CD4-positive, alpha-beta memory T cell (primary cell): Measurements from ENCODE around the gene MCTP2. TPM values are rescaled to one million over a fixed set of nuclear protein-coding genes. Genes with fewer than 3 reads are reported as not detected.

Experiments used
- CTCF ChIA-PET: fragments of 350-600 bp; sonication (Branson Sonifier 250); formaldehyde crosslinking; loops from one replicate; lab custom pipeline; 2021; ENCODE audit warnings: inconsistent platforms; ENCODE audit not compliant: partially characterized antibody; lab: Charles Lee
- POLR2A ChIA-PET: fragments of 350-600 bp; sonication (Branson Sonifier 250); formaldehyde crosslinking; loops from one replicate; lab custom pipeline; 2021; ENCODE audit not compliant: partially characterized antibody; lab: Charles Lee
- DNase-seq, 5 donors: peaks; one replicate each; pipeline versions ENCODE4 v3.0.0 to v3.0.0-alpha.2; 2020 to 2022; ENCODE audit warnings: mixed read lengths in 1 of 5
- H3K27ac ChIP-seq: one replicate; pipeline ENCODE4 v1.7.0; 2013; ENCODE audit warnings: low read depth, low read length
- H3K27me3 ChIP-seq: 2 replicates; pipeline ENCODE4 v1.7.0; 2013; ENCODE audit warnings: mild to moderate bottlenecking, low read length, moderate library complexity; ENCODE audit not compliant: insufficient read depth
- H3K36me3 ChIP-seq: 2 replicates; pipeline ENCODE4 v1.7.0; 2013; ENCODE audit warnings: mild to moderate bottlenecking, low read length, moderate library complexity; ENCODE audit not compliant: insufficient read depth
- H3K4me1 ChIP-seq: 2 replicates; pipeline ENCODE4 v1.7.0; 2013; ENCODE audit warnings: mild to moderate bottlenecking, low read length, moderate library complexity; ENCODE audit not compliant: insufficient read depth
- H3K4me3 ChIP-seq, 2 donors: one replicate each; pipeline ENCODE4 v1.7.0; 2013; ENCODE audit warnings: low read length in 2 of 2, mild to moderate bottlenecking in 1 of 2
- H3K9me3 ChIP-seq, 2 donors: one replicate each; pipeline ENCODE4 v1.7.0; 2013; ENCODE audit warnings: low read length in 2 of 2, control low read depth in 1 of 2; ENCODE audit not compliant: control insufficient read depth in 1 of 2
- H3K27ac Mint-ChIP-seq, 7 donors: one replicate each; pipeline ENCODE4 v1.8.0; 2020 to 2021; ENCODE audit warnings: mixed read lengths in 7 of 7, mild to moderate bottlenecking in 6 of 7, inconsistent platforms in 3 of 7, moderate library complexity in 3 of 7
- H3K27me3 Mint-ChIP-seq, 2 donors: one replicate each; pipeline ENCODE4 v1.8.0; 2020 to 2021; ENCODE audit warnings: mixed read lengths in 2 of 2
- H3K36me3 Mint-ChIP-seq, 2 donors: one replicate each; pipeline ENCODE4 v1.8.0; 2020 to 2021; ENCODE audit warnings: mixed read lengths in 2 of 2, inconsistent platforms in 1 of 2, mild to moderate bottlenecking in 1 of 2
- H3K4me1 Mint-ChIP-seq, 4 donors: one replicate each; pipeline ENCODE4 v1.8.0; 2020 to 2021; ENCODE audit warnings: mixed read lengths in 4 of 4, mild to moderate bottlenecking in 1 of 4
- H3K4me3 Mint-ChIP-seq, 8 donors: one replicate each; pipeline ENCODE4 v1.8.0; 2020 to 2021; ENCODE audit warnings: mixed read lengths in 8 of 8, mild to moderate bottlenecking in 7 of 8, moderate library complexity in 6 of 8, inconsistent platforms in 3 of 8
- H3K9me3 Mint-ChIP-seq, 8 donors: one replicate each; pipeline ENCODE4 v1.8.0; 2020 to 2021; ENCODE audit warnings: mixed read lengths in 8 of 8, mild to moderate bottlenecking in 5 of 8, inconsistent platforms in 3 of 8, moderate library complexity in 1 of 8
- intact Hi-C: fragments of 100-400 bp; cut with micrococcal nuclease; formaldehyde crosslinking; loops from one replicate; pipeline ENCODE4 v1.15.1; 2023
- polyA plus RNA-seq, 2 donors: library from polyadenylated mRNA; unstranded; fragments of 300-500 nt; fragmentation: Illumina TruSeq; gene quantifications; one replicate each; pipeline ENCODE4 v1.2.3, GENCODE V29; 2021
- total RNA-seq, 2 experiments: library from RNA; stranded (reverse); gene quantifications; one replicate each; pipeline ENCODE4 v1.2.3, GENCODE V29; 2021

MCTP2 gene
- total and polyA plus RNA-seq, 4 experiments from 2014 or later, result 2.0 to 19.6 (median 11.8) TPM

DNA sequence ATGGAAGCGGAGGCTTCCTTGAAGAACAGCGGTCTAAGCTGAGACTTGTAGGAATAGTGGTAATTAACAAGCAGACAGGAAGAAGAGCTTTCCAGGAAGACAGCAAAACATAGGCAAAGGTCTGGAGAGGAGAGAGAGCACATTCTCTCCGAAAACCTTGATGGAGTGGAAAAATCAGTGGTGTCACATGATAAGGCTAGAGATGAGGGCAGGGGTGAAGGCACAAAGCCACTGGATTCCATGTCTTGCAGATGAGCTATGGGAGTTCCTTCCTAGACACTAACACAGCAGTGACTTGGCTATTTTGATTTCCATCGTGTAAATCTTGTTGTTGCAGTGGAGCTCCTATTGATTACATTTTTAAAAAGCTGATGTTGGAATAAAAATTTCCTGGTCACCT lies 132.0 kb downstream of the MCTP2 start:
- no peaks in the 10 kb centered on the region for H3K27me3 ChIP-seq
- H3K36me3 Mint-ChIP-seq, result peaks cover 22 to 32% of the 10 kb centered on the region in 2 donors
- H3K36me3 ChIP-seq, result no peaks in the 10 kb centered on the region
- no peak overlapping the region for H3K4me3 Mint-ChIP-seq
- no peak overlapping the region for H3K27ac Mint-ChIP-seq
- CTCF ChIA-PET, result interaction anchor here (1.7 kb wide), 1 partner anchor 199 kb away, joined by 3 read pairs; no protein-coding TSS in a partner anchor
- H3K9me3 Mint-ChIP-seq, result no peaks in the 10 kb centered on the region
- H3K4me3 ChIP-seq, result no peak overlapping the region
- H3K27me3 Mint-ChIP-seq, result no peaks in the 10 kb centered on the region
- no peak overlapping the region for H3K27ac ChIP-seq
- no peak for DNase-seq
- intact Hi-C loops, result no loop called here
- H3K4me1 Mint-ChIP-seq, result no peaks in the 10 kb centered on the region
- POLR2A ChIA-PET, result no interaction called here
- H3K4me1 ChIP-seq, result no peaks in the 10 kb centered on the region
- no peaks in the 10 kb centered on the region for H3K9me3 ChIP-seq

GRCh38 chr15:94366781-94367180 lies 135.4 kb downstream of the MCTP2 start:
- Mint-ChIP-seq H3K36me3 (peaks cover 31 to 40% of the 10 kb centered on the region in 2 donors), H3K4me1 (no peaks in the 10 kb centered on the region), H3K4me3 (no peak overlapping the region), H3K27me3 (no peaks in the 10 kb centered on the region), H3K9me3 (no peaks in the 10 kb centered on the region), H3K27ac (no peak overlapping the region)
- DNase-seq, result no peak
- H3K36me3 ChIP-seq, result no peaks in the 10 kb centered on the region
- no peak overlapping the region for H3K4me3 ChIP-seq
- intact Hi-C loops, result no loop called here
- no peak overlapping the region for H3K27ac ChIP-seq
- ChIA-PET CTCF (no interaction called here), POLR2A (no interaction called here)
- no peaks in the 10 kb centered on the region for H3K4me1 ChIP-seq
- no peaks in the 10 kb centered on the region for H3K27me3 ChIP-seq
- H3K9me3 ChIP-seq, result no peaks in the 10 kb centered on the region

DNA sequence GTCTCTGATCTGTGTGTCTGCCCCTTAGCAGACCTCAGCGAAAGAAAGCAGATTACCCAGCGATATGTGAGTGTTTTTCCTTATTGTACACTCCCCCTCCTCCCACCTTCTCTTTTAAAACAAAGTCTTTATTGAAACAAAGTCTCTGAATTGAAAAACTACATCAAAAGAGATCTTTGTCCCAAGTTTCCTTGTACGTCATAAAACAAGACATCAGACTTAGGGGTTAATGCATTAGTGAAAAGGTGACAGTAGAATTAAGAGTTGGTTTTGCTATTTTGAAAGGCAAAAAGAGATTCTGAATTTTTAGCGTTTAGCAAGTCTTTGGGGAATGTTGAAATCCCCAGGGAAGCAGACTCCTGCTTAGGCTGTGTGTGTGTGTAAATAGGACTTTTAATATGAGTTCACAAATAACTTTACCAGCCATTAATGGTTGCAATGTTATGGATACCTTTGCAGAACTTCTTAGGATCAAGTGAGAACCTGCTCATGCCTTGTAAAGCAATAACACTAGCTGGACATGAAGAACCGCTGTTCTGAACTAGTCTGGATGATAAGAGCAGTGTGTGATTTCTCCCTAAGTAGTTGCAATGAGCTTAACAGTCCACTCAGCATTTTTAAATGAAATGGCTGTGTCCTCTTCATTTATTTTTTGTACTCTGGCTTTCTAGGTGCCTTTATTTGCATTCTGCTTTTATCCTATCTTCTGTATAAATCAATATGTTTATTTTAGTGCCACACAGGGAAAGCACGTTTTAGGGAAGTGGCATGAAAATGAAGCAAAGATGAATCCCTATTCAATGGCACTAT lies 136.6 kb downstream of the MCTP2 start:
- Histone ChIP-seq H3K9me3 (no peaks in the 10 kb centered on the region), H3K4me3 (no peak overlapping the region), H3K4me1 (no peaks in the 10 kb centered on the region), H3K36me3 (no peaks in the 10 kb centered on the region), H3K27me3 (no peaks in the 10 kb centered on the region), H3K27ac (no peak overlapping the region)
- ChIA-PET CTCF (no interaction called here), POLR2A (no interaction called here)
- intact Hi-C loops, result no loop called here
- H3K36me3 Mint-ChIP-seq, result peaks cover 39 to 43% of the 10 kb centered on the region in 2 donors
- H3K27me3 Mint-ChIP-seq, result no peaks in the 10 kb centered on the region
- DNase-seq, result no peak
- no peak overlapping the region for H3K4me3 Mint-ChIP-seq
- H3K9me3 Mint-ChIP-seq, result no peaks in the 10 kb centered on the region
- peak overlapping the region in 1 of 7 donors; percentile 22 for H3K27ac Mint-ChIP-seq
- H3K4me1 Mint-ChIP-seq, result no peaks in the 10 kb centered on the region

DNA sequence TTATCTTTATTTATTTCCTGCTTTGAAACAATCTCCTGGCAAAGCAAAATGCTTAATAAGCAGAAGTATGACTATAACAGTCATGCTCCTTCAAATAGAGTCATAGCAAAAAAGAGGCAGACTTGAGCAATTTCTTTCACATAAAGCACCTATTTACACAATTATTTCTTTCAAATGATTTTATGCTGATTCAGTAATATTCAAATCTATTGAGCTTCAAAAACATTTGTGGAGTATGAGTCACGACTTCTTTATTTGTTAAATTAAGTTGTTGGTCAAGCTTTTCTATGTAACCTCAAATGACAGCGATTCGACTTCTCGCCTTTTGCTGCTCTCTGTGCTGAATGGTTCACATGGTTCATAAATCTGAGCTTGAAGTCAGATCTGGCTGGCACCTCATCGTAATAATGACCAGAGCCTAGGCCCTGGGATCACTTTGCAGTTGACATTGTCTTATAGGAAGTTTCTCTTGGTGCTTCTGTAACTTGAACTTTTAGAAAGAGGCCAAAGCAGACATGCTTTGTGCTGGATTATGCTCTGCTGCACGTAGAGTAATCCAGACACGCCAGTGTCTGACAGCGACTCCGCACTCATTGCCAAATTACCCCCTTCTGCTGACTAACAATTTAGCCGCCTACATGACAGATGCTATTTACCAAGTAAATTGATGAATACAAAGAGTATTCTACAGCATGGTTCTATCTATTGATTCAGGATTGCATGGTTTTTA lies 139.0 kb downstream of the MCTP2 start:
- DNase-seq, result no peak
- H3K36me3 Mint-ChIP-seq, result peaks cover 42 to 43% of the 10 kb centered on the region in 2 donors

DNA sequence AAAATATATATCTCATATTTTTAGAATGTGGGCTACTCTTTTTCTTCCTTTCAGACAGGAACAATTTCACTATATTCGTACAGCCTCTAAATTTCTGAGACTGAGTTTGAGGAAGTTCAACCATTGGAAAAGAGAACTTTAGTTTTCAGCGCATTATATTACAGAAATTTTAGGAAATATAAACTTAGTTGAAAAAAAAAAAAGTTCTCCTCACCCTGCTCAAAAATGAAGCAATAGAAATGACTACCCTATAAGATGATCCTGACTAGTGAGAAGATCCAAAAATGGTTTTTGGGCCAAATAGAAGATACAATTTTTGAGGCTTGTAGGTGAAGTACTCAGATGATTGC lies 139.6 kb downstream of the MCTP2 start:
- H3K27ac ChIP-seq, result no peak overlapping the region
- ChIA-PET CTCF (no interaction called here), POLR2A (no interaction called here)
- no peak overlapping the region for H3K4me3 Mint-ChIP-seq
- no peaks in the 10 kb centered on the region for H3K9me3 ChIP-seq
- H3K36me3 Mint-ChIP-seq, result peaks cover 43% of the 10 kb centered on the region in 2 donors
- H3K4me1 Mint-ChIP-seq, result no peaks in the 10 kb centered on the region
- DNase-seq, result no peak
- H3K36me3 ChIP-seq, result no peaks in the 10 kb centered on the region
- H3K27me3 ChIP-seq, result no peaks in the 10 kb centered on the region
- no peak overlapping the region for H3K27ac Mint-ChIP-seq
- no peaks in the 10 kb centered on the region for H3K4me1 ChIP-seq
- H3K27me3 Mint-ChIP-seq, result no peaks in the 10 kb centered on the region
- H3K4me3 ChIP-seq, result no peak overlapping the region
- intact Hi-C loops, result no loop called here
- H3K9me3 Mint-ChIP-seq, result no peaks in the 10 kb centered on the region

More for the DNA sequence above, 139.0 kb downstream of the MCTP2 start:
- H3K27ac Mint-ChIP-seq, result no peak overlapping the region
- H3K27me3 ChIP-seq, result no peaks in the 10 kb centered on the region
- no peaks in the 10 kb centered on the region for H3K4me1 Mint-ChIP-seq
- H3K4me3 ChIP-seq, result no peak overlapping the region
- no peaks in the 10 kb centered on the region for H3K36me3 ChIP-seq
- H3K27ac ChIP-seq, result no peak overlapping the region
- no peaks in the 10 kb centered on the region for H3K27me3 Mint-ChIP-seq
- no peak overlapping the region for H3K4me3 Mint-ChIP-seq
- CTCF ChIA-PET, result no interaction called here
- H3K9me3 Mint-ChIP-seq, result no peaks in the 10 kb centered on the region
- POLR2A ChIA-PET, result no interaction called here
- H3K4me1 ChIP-seq, result no peaks in the 10 kb centered on the region
- H3K9me3 ChIP-seq, result no peaks in the 10 kb centered on the region
- intact Hi-C loops, result no loop called here

DNA sequence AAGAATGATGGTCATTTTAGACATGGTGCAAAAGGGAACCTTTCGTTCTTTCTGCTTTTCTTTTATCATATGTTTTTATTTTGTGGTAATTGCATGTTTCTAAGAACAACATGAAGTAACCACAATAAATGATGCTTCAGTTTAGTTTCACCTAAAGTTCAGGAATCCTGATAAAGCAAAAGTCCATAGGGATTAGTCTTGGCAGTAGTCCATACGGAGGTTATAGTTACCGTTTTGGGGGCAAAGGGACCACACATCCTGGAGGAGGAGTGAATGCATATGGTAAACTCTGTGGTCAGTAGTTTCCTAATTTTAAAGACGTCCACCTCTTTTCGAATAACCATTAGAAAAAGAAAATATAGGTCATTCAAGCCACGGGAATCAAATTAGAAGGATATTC lies 141.5 kb downstream of the MCTP2 start:
- Histone ChIP-seq H3K4me3 (no peak overlapping the region), H3K27ac (no peak overlapping the region), H3K36me3 (no peaks in the 10 kb centered on the region), H3K9me3 (no peaks in the 10 kb centered on the region), H3K27me3 (no peaks in the 10 kb centered on the region), H3K4me1 (no peaks in the 10 kb centered on the region)
- no peak overlapping the region for H3K4me3 Mint-ChIP-seq
- ChIA-PET CTCF (no interaction called here), POLR2A (no interaction called here)
- intact Hi-C loops, result no loop called here
- DNase-seq, result no peak
- no peaks in the 10 kb centered on the region for H3K27me3 Mint-ChIP-seq
- H3K9me3 Mint-ChIP-seq, result no peaks in the 10 kb centered on the region
- H3K27ac Mint-ChIP-seq, result no peak overlapping the region
- H3K36me3 Mint-ChIP-seq, result peaks cover 41 to 47% of the 10 kb centered on the region in 2 donors
- no peaks in the 10 kb centered on the region for H3K4me1 Mint-ChIP-seq

- ChIA-PET POLR2A (no interaction called here), CTCF (no interaction called here)
- H3K27ac ChIP-seq, result no peak overlapping the region
- no peaks in the 10 kb centered on the region for H3K4me1 ChIP-seq
- Mint-ChIP-seq H3K9me3 (no peaks in the 10 kb centered on the region), H3K27ac (no peak overlapping the region), H3K4me3 (no peak overlapping the region), H3K36me3 (peaks cover 24 to 33% of the 10 kb centered on the region in 2 donors), H3K27me3 (no peaks in the 10 kb centered on the region), H3K4me1 (no peaks in the 10 kb centered on the region)
- no peak overlapping the region for H3K4me3 ChIP-seq
- H3K36me3 ChIP-seq, result no peaks in the 10 kb centered on the region
- H3K27me3 ChIP-seq, result no peaks in the 10 kb centered on the region
- H3K9me3 ChIP-seq, result no peaks in the 10 kb centered on the region
- intact Hi-C loops, result no loop called here
- no peak for DNase-seq
Measured at GRCh38 chr15:94375997-94376396, 144.6 kb downstream of the MCTP2 start.
